Hindlimb muscle (tissue), 1 donor: Measurements from ENCODE around the gene PDZD8. TPM values are rescaled to one million over a fixed set of nuclear protein-coding genes. Genes with fewer than 3 reads are reported as not detected.
"Not testable (repeated sequence)": the region's sequence is repeated elsewhere in the genome, so short reads cannot be mapped to it uniquely, and the experiment has no call there.

Experiments used
- DNase-seq: peaks from one replicate; pipeline ENCODE4 v3.0.0-alpha.2; 2013
- polyA plus RNA-seq: library from polyadenylated mRNA; unstranded; fragments of 120-200 nt; gene quantifications from one replicate; pipeline ENCODE4 v1.2.1, GENCODE V29; 2013; ENCODE audit not compliant: insufficient read length

Gene PDZD8
- polyA plus RNA-seq, 1 donor = 12.8 TPM

GRCh38 chr10:117348236-117348635, 27.0 kb downstream of the PDZD8 start:
- DNase-seq = no peak

- DNase-seq = no peak
Observed at GRCh38 chr10:117346574-117346973, 28.7 kb downstream of the PDZD8 start.

GRCh38 chr10:117345143-117345542, 30.1 kb downstream of the PDZD8 start:
- DNase-seq = no peak

DNA sequence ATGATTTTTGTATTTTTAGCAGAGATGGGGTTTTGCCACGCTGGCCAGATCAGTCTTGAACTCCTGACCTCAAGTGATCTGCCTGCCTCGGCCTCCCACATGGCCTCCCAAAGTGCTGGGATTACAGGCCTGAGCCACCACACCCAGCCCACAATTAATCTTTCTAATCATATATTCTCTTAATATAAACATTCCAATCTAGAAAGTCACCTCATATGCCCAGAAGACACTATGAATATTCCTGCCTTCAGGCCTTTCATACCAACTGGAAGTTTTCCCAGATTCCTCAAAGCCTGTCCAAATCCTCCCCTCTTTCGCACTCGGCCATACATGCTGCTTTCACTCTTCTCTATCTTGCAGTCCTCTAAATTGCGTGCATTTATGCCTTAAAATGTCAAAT, 32.6 kb downstream of the PDZD8 start:
- no peak for DNase-seq

GRCh38 chr10:117341061-117341460, 34.2 kb downstream of the PDZD8 start:
- no peak for DNase-seq

DNA sequence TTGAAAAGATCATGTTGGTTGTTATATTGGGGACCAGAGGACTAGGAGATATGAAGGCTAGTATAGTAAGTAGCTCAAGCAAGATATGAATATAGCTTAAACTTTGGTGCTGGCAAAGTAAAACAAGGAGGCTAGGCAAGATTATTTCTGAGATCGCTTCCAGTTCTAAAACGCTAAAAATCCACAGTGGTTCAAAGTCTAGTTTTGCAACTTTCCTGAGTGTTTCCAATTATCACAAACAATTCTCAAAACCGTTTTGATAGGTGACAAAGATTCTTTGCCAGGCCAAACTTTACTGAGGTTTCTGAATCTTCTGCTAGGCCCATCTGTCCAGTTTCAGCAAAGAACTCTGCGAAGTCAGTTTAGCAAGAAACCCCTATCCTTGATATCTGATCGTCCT, 35.3 kb downstream of the PDZD8 start:
- DNase-seq = no peak

DNA sequence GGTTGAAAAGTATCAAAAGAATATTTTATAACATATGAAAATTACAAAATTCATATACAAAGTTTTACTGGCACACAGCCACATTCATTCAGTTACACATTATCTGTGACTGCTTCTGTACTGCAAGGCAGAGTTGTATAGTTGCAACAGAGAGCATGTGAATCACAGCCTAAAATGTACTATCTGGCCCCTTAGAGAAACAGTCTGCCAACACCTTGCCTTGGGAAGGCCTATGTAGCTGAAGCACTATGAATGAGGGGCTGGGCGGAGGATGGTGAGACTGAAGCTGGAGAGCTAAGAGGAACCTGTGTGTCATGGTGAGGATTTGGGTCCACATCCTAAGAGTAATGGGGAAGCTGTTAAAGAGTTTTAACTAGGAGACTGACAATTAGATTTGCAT, 35.7 kb downstream of the PDZD8 start:
- no peak for DNase-seq

- DNase-seq = no peak
Observed at GRCh38 chr10:117334926-117335325, 40.3 kb downstream of the PDZD8 start.

DNA sequence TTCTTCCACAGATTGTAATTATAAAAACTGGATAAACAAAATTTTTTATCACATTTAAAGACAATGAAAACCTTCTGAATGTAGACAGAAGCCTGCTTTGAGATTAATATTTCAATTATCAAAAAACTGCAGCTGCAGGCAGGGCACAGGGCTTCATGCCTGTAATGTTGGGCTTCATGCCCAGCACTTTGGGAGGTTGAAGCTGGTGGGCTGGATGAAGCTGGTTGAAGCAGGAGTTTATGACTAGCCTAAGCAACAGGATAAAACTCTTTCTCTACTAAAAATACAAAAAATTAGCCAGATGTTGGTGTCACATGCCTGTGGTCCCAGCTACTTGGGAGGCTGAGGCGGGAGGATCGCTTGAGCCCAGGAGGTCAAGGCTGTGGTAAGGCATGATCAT, 41.2 kb downstream of the PDZD8 start:
- no peak for DNase-seq

DNA sequence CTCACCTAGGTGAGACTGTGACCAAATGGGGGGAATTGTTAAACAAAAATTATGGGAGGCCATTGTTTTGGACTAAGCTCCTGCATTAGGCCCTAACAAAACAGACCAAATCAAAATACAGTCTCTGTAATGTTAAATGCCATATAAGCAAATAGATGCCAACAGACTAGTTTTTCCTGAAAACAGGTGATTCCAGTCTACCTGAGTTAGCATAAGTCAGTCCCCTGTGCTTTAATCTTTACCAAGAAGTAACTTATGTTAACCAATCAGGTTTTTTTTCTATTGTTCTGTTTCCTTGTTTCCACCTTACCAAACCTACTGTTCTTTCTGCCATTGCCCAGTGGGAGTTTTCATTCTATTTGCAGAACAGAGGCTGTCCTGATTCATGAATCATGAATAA, 48.0 kb downstream of the PDZD8 start:
- DNase-seq = no peak

DNA sequence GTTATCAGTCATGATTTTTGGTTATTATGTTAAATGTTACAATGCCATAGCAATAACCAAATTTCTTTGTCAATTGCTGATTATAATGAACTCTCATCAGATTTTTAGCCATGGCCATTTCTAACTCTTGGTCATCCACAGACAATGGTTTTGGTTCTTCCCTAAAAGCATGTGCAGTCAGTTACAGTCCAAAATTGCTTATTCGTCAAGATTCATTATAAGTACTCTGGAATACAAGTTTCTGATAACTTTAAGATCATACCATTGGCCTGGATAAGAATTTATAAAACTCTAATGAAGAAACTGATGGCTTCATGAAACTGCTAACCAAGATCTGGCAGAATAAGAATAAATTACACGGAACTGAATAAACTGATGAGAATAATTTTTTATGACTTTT, 50.9 kb downstream of the PDZD8 start:
- no peak for DNase-seq

DNA sequence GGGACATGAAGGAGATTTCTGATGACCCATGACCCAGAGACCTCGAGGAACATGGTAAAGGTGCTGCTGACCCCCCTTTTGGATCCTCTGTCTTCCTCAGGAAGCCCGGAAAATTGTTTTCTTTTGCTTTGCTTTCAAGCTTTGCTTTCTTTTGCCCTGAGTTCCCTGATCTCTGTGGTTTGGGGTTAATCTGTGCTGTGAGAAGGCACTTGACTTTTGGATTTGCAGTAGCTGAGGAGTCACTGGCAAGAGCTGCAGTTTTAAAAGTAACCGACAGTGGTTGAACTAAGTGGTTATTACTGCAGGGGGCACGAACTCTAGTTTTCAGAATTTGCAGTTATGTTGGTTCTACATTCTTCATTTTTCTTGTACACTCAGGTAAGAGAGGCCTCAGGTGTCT, 53.0 kb downstream of the PDZD8 start:
- no peak for DNase-seq

GRCh38 chr10:117320050-117320665, 55.1 kb downstream of the PDZD8 start:
- peak; percentile 12 for DNase-seq

GRCh38 chr10:117318909-117319308, 56.3 kb downstream of the PDZD8 start:
- DNase-seq = no peak

GRCh38 chr10:117316701-117317100, 58.5 kb downstream of the PDZD8 start:
- DNase-seq = no peak

DNA sequence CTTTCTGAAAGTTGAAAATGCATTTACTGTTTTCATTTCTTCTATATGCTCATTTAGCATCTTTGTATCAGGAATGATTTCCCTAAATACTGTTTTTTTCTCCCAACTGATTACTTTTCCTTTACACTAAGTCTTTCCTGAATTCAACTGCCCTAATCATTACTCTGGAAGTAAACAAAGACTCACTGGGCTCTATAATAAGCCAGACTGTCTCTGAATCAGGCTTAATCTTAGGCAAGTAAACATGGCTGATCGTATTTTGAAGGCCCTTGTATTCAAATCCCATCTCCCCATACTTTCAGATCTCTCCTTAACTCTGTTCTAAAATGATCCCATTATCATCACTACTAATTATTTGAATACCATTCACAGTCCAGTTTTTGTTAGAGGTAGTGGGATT, 61.6 kb downstream of the PDZD8 start:
- DNase-seq = no peak

DNA sequence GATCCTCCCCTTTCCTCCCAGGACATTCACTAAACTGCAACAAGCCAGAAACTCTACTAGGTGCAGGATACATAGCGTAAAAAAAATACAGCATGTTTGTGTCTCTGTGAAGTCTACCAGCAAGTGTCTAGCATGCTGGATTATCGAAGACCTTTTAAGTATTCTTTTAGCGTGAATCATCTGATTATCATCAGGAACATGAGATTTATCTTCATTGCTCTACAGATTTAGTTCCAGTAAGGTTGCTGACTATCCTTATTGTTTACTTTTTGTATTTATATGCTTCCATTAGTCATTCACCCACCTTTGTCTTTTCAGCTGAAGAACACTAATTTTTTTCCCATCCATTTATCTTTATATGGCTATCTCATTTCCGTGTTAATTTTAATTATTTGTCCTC, 62.8 kb downstream of the PDZD8 start:
- DNase-seq = no peak

GRCh38 chr10:117311261-117311660, 64.0 kb downstream of the PDZD8 start:
- no peak for DNase-seq

DNA sequence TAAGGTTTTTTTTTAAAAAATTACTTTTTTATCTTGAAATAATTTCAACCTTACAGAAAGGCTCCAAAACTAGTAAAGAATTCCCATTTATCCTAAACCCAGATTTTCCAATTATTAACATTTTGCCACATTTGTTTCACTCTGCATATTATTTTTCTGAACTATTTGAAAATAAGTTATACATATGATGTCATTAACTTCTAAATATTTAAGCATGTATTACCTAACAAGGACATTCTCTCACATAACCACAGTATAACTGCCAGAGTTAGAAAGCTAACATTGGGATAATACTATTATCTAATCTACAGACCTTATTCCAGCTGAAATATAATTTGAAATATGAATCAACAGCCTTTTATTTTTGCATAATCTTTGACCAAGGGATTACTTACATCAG, 68.6 kb downstream of the PDZD8 start:
- DNase-seq = no peak

GRCh38 chr10:117303451-117303850, 71.8 kb downstream of the PDZD8 start:
- not testable (repeated sequence) for DNase-seq

DNA sequence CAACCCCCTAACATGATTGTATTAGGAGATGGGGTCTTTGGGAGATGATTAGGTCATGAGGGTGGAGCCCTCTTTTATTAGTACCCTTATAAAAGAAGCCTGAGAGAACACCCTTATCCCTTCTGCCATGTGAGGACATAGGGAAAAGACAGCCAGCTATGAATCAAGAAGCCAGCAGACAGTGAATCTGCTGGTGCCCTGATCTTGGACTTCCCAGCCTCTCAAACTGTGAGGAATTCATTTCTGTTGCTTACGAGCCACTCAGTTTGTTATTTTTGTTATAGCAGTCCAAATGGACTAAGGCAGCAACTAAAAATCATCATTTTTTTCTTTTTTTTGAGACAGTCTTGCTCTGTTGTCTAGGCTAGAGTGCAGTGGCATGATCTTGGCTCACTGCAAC, 74.6 kb downstream of the PDZD8 start:
- DNase-seq = no peak

DNA sequence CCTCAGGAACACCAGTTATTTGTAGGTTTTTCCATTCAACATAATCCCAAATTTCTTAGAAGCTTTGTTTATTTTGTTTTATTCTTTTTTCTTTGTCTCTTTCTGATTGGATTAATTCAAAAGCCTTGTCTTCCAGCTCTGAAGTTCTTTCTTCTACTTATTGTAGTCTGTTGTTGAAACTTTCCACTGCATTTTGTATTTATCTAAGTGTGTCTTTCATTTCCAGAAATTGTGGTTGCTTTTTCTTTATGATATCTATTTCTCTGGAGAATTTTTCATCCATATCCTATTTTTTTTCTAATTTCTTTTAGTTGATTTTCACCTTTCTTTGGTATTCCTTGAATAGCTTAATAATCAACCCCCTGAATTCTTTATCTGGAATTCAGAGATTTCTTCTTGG, 75.8 kb downstream of the PDZD8 start:
- DNase-seq = no peak

DNA sequence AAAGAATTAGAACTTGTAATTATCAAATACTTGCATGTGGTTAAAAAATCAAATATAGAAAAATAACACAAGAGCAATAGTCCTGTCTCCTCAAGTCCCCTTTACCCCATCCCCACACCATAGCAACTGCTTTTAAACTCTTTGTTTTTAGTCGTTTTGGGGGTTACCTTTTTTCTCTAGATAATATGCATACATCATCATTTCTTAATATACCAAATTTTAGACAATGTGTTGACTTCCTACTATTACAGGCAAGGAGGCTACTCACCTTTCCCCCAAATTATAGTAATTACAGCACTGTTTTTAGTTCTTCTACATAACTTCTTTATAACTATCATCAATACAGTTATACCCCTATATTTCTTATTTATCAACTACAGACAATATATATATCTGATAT, 77.0 kb downstream of the PDZD8 start:
- DNase-seq = no peak

GRCh38 chr10:117294735-117295134, 80.5 kb downstream of the PDZD8 start:
- DNase-seq = no peak

- DNase-seq = no peak
Observed at GRCh38 chr10:117294039-117294645, 81.1 kb downstream of the PDZD8 start.
